Measurements from ENCODE around the gene TNPO3. TPM values are rescaled to one million over a fixed set of nuclear protein-coding genes. Genes with fewer than 3 reads are reported as not detected.
A peak's percentile ranks its signal among the peaks of the same experiment; 100 is the strongest.

TNPO3 gene
- total RNA-seq, 2 donors from 2014 or later, result 15.8 to 23.9 TPM

GRCh38 chr7:129098409-129099084, 43.6 kb upstream of the TNPO3 start:
- H3K36me3 ChIP-seq (replicated peaks in 1 of 2; ENCODE audit: insufficient read depth in 1 of 2, low read depth in 2 of 2), result no peaks in the 10 kb centered on the region
- DNase-seq (no peak), ATAC-seq (no peak)
- 59 to 79% methylated on average over 7 to 8 of the region's 8 CpGs for WGBS, 2 donors
- no peak overlapping the region for H3K4me3 ChIP-seq
- peaks cover 43% of the 10 kb centered on the region for H3K4me1 ChIP-seq
- no peaks in the 10 kb centered on the region for H3K27me3 ChIP-seq
- H3K9me3 ChIP-seq, result no peaks in the 10 kb centered on the region
- intact Hi-C loops (cut with DNase I), result no loop called here
- no peak for TF ChIP-seq CTCF (IDR thresholded peaks at IDR 0.05)
- TF ChIP-seq POLR2A (IDR thresholded peaks at IDR 0.05), result no peak
- H3K27ac ChIP-seq, result no peak overlapping the region

DNA sequence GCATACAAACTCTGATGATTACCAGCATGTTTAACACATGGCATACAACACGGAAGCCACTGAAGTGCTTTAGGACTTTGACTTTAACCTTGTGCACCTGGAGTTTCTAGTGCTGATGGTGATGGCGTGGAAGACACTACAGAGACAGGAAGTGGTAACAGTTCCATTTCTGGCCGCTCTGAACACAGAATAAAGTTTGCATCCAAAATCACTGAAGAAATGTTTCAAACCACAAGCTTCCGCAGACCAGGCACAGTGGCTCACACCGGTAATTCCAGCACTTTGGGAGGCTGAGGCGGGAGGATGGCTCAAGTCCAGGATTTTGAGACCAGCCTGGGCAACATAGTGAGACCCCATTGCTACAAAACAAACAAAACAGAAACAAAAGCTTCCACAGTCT, 40.3 kb upstream of the TNPO3 start:
- Histone ChIP-seq H3K27me3 (no peaks in the 10 kb centered on the region), H3K4me3 (no peak overlapping the region), H3K4me1 (peaks cover 10% of the 10 kb centered on the region), H3K9me3 (no peaks in the 10 kb centered on the region), H3K36me3 (replicated peaks in 1 of 2; ENCODE audit: insufficient read depth in 1 of 2, low read depth in 2 of 2) (no peaks in the 10 kb centered on the region), H3K27ac (no peak overlapping the region)
- ATAC-seq (no peak), DNase-seq (no peak)
- 65 to 71% methylated on average over 6 of the region's 6 CpGs for WGBS, 2 donors
- TF ChIP-seq CTCF (IDR thresholded peaks at IDR 0.05) (no peak), POLR2A (IDR thresholded peaks at IDR 0.05) (no peak)
- intact Hi-C loops (cut with DNase I), result no loop called here

- Histone ChIP-seq H3K27ac (no peak overlapping the region), H3K4me1 (peaks cover 2% of the 10 kb centered on the region), H3K4me3 (no peak overlapping the region), H3K27me3 (no peaks in the 10 kb centered on the region), H3K36me3 (replicated peaks in 1 of 2; ENCODE audit: insufficient read depth in 1 of 2, low read depth in 2 of 2) (no peaks in the 10 kb centered on the region), H3K9me3 (no peaks in the 10 kb centered on the region)
- ATAC-seq (no peak), DNase-seq (no peak)
- TF ChIP-seq POLR2A (IDR thresholded peaks at IDR 0.05), result no peak
- WGBS, 2 donors, result 83 to 92% methylated on average over 5 of the region's 5 CpGs
- intact Hi-C loops (cut with DNase I), result loop anchor here (5.0 kb wide), 1 partner anchor 187 kb away; no protein-coding TSS in a partner anchor
Measured at GRCh38 chr7:129094501-129094900, 39.6 kb upstream of the TNPO3 start.

DNA sequence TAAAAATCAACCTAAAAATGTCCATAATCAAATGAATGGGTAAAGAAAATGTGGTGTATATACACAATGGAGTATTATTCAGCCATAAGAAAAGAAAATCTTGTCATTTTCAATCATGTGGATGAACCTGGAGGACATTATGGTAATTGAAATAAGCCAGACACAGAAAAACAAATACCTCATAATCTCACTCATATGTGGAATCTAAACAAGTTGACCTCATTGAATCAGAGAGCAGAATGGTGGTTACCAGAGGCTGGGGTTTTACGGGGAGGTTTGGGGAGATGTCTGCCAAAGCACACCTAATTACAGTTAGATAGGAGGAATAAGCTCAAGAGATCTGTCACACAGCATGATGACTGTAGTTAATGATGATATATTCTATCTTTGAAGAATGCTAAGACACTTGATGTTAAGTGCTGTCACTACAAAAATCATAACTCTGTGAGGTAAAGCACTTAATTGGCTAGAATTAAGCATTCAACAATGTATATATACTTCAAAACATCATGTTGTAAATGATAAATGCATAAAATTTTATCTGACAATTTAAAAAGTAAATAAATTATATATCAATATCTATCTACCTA, 39.1 kb upstream of the TNPO3 start:
- Histone ChIP-seq H3K9me3 (no peaks in the 10 kb centered on the region), H3K27me3 (no peaks in the 10 kb centered on the region), H3K27ac (no peak overlapping the region), H3K4me3 (no peak overlapping the region), H3K36me3 (replicated peaks in 1 of 2; ENCODE audit: insufficient read depth in 1 of 2, low read depth in 2 of 2) (no peaks in the 10 kb centered on the region), H3K4me1 (no peaks in the 10 kb centered on the region)
- DNase-seq, result no peak
- intact Hi-C loops (cut with DNase I), result loop anchor here (5.0 kb wide), 1 partner anchor 187 kb away; no protein-coding TSS in a partner anchor
- TF ChIP-seq POLR2A (IDR thresholded peaks at IDR 0.05), result no peak
- no peak for TF ChIP-seq CTCF (IDR thresholded peaks at IDR 0.05)
- WGBS, 2 donors, result 57 to 63% methylated on average over 1 of the region's 1 CpG
- ATAC-seq, result no peak

DNA sequence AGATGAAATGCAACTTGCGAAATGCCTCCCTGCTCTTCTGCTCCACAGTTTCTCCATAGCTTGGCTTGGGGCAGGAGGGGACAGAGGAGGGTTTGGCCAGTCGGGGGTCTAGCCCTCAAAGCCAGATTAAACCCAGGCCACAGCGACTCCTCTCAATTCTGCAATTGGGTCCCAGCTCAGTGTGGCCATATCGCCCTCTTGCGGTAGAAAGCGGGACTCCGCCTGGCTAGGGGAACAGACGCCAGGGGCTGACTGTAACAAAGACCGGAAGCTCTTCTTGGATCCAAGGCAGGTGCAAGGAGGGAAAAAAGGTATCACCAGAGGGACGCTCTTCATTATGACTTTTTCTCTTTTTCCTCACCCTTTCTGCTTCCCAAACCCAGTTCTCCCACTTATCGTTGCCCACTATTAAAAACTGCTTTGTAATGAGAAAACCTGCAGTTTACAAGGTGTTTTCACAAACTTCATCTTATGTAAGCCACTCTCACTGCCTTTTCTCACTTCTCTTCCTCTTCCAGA, 36.6 kb upstream of the TNPO3 start:
- H3K9me3 ChIP-seq, result no peaks in the 10 kb centered on the region
- intact Hi-C loops (cut with DNase I), result loop anchor here (5.0 kb wide), 1 partner anchor 184 kb away; no protein-coding TSS in a partner anchor
- ATAC-seq (peak; percentile 95), DNase-seq (peak; percentile 82 to 90 (median 88))
- no peaks in the 10 kb centered on the region for H3K27me3 ChIP-seq
- no peaks in the 10 kb centered on the region for H3K36me3 ChIP-seq (replicated peaks in 1 of 2; ENCODE audit: insufficient read depth in 1 of 2, low read depth in 2 of 2)
- no peaks in the 10 kb centered on the region for H3K4me1 ChIP-seq
- H3K27ac ChIP-seq, result no peak overlapping the region
- WGBS, 2 donors, result 3 to 10% methylated on average over 10 to 11 of the region's 11 CpGs
- no peak overlapping the region for H3K4me3 ChIP-seq
- no peak for TF ChIP-seq POLR2A (IDR thresholded peaks at IDR 0.05)
- peak; percentile 92 to 99 (median 97) for TF ChIP-seq CTCF (IDR thresholded peaks at IDR 0.05)
